Neural cell (in vitro differentiated cells): ENCODE data around the gene LIMS2.

Experiments used
- CTCF ChIP-seq: fragments of 450-650 bp; IDR thresholded peaks from 2 replicates; pipeline ENCODE4 v1.5.1; 2014; ENCODE audit warnings: antibody characterized with exemption, mild to moderate bottlenecking, moderate library complexity; ENCODE audit not compliant: poor library complexity, severe bottlenecking
- EP300 ChIP-seq: fragments of 450-650 bp; conservative IDR thresholded peaks from 2 replicates; pipeline ENCODE4 v1.6.1; 2014; ENCODE audit warnings: antibody characterized with exemption, mild to moderate bottlenecking, moderate library complexity; ENCODE audit not compliant: poor library complexity, severe bottlenecking
- EZH2 ChIP-seq: fragments of 200-600, 300-800 bp; shearing (Covaris generic), sonication (generic); IDR thresholded peaks from 2 replicates; pipeline ENCODE4 v1.6.1; 2014; ENCODE audit warnings: antibody characterized with exemption, low read length, borderline replicate concordance, mild to moderate bottlenecking; ENCODE audit not compliant: insufficient read depth, poor library complexity, severe bottlenecking
- POLR2AphosphoS5 ChIP-seq: IDR thresholded peaks from 2 replicates; pipeline ENCODE4 v1.6.1; 2012
- REST ChIP-seq: IDR thresholded peaks from 2 replicates; pipeline ENCODE4 v1.6.1; 2012; ENCODE audit warnings: borderline replicate concordance
- SMC3 ChIP-seq: fragments of 450-650 bp; conservative IDR thresholded peaks from 2 replicates; pipeline ENCODE4 v1.6.1; 2014; ENCODE audit warnings: antibody characterized with exemption, mild to moderate bottlenecking, moderate library complexity; ENCODE audit not compliant: poor library complexity
- TAF1 ChIP-seq: IDR thresholded peaks from 2 replicates; pipeline ENCODE4 v1.6.1; 2012; ENCODE audit warnings: low read depth

GRCh38 chr2:127721311-127721977 is 46.1 kb upstream of the LIMS2 start:
- TF ChIP-seq CTCF (no peak), POLR2AphosphoS5 (no peak), SMC3 (no peak), REST (no peak), TAF1 (no peak), EP300 (no peak), EZH2 (no peak)
